HUES64 (cell line): Measurements from ENCODE around the gene CD109.

Source experiments
- H3K27ac ChIP-seq: 2 replicates; pipeline ENCODE4 v1.7.0; 2013; ENCODE audit warnings: low read depth, low read length, inconsistent platforms
- H3K27me3 ChIP-seq: 2 replicates; pipeline ENCODE4 v1.6.1; 2013; ENCODE audit warnings: mild to moderate bottlenecking, low read length; ENCODE audit not compliant: insufficient read depth
- H3K36me3 ChIP-seq: 2 replicates; pipeline ENCODE4 v1.6.1; 2013; ENCODE audit warnings: mild to moderate bottlenecking, low read length; ENCODE audit not compliant: insufficient read depth
- H3K4me1 ChIP-seq: 2 replicates; pipeline ENCODE4 v1.6.1; 2013; ENCODE audit warnings: mild to moderate bottlenecking, low read length, moderate library complexity; ENCODE audit not compliant: insufficient read depth
- H3K4me3 ChIP-seq: 2 replicates; pipeline ENCODE4 v1.5.1; 2013; ENCODE audit warnings: mild to moderate bottlenecking, low read length, moderate library complexity
- H3K9ac ChIP-seq: 2 replicates; pipeline ENCODE4 v1.6.1; 2013; ENCODE audit warnings: mild to moderate bottlenecking, low read depth, low read length
- H3K9me3 ChIP-seq: 2 replicates; pipeline ENCODE4 v1.6.1; 2013; ENCODE audit warnings: low read depth, low read length; ENCODE audit not compliant: insufficient read depth
- WGBS: fragments of 150-250, 120-280 bp; methylation state at CpG from one replicate; pipeline ENCODE4 v1.1.7; 2013; ENCODE audit warnings: missing lambda C conversion rate; 5-methylcytosine and 5-hydroxymethylcytosine counted together

The CD109 gene

DNA sequence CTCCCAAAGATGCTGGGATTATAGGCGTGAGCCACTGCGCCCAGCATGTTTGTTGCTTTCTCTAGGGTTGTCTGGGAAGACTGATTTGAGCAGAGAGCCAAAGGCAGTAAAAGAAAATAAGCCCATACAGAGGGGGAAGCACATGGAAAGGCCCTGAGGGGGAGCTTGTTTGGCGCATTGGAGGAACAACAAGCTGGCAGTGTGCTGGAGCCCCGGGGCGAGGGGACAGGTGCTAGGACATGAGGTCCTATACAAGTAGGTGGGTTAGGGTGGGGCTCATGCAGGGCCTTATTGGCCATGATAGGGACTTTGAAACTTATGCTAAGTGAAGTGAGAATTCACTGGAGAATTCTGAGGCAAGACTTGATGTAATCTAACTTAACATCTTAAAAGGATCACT is 35.3 kb downstream of the CD109 start:
- Histone ChIP-seq H3K27ac (no peak overlapping the region), H3K36me3 (no peaks in the 10 kb centered on the region), H3K9me3 (no peaks in the 10 kb centered on the region), H3K4me1 (no peaks in the 10 kb centered on the region), H3K27me3 (no peaks in the 10 kb centered on the region), H3K4me3 (no peak overlapping the region), H3K9ac (no peak overlapping the region)
- 93% methylated on average over 5 of the region's 5 CpGs for WGBS

DNA sequence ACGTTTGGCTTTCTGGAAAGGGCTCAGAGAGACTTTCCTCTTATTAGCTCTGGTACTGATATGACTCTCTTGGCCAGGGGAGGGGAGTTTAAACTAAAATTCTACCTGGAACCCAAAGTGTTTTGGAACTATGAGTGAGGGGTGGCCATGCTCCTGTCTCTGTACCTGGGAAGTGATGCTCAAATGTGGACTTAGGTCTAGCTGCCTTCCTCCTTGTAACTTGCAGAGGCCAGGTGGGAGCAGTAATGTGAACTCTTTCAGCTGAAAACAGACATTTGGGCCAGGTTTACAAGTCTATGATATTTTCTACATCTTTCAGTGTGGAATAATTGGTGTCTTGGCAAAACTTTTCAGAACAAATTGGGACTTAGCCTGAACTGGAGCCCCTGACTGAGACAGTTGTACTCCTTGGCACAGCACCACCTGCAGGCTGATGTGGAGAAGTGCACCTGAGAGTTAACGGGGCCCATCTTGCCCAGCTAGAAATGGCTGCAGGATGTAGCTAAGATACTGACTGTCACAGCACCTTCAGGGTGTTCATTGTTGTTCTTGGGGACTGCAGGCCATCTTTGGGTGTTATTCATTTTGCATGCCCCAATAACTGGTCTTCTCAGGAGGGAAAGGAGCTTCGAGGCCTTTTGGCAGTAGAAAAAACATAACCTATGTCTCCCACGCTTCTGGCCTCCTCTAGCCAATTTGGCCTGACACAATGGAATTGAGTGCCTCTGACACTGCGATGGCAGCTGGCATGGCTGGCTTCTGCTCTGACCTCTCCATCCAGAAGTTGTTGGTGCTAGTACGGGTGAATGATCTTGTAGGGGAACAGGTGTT is 37.1 kb downstream of the CD109 start:
- Histone ChIP-seq H3K9ac (no peak overlapping the region), H3K4me3 (no peak overlapping the region), H3K4me1 (no peaks in the 10 kb centered on the region), H3K27ac (no peak overlapping the region), H3K36me3 (no peaks in the 10 kb centered on the region), H3K27me3 (no peaks in the 10 kb centered on the region), H3K9me3 (no peaks in the 10 kb centered on the region)
- 74% methylated on average over 6 of the region's 6 CpGs for WGBS

DNA sequence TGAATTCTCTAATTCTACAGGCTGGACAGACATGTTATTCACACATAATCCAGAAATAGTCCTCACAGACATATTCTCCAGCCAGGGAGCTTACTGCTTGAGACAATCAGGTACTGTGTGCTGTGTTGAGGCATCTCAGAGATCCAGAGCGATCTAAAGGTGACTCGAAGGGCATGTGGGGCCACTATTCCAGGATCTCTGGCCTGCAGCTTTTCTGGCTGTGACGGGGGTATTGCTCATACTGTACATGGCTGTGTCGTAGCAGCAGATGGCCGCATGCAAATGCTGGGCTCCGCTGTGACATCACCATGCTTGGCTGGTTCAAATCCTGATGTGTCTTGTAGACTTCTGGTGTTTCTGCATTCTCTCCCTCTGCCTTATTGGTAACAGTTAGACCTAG is 37.8 kb downstream of the CD109 start:
- Histone ChIP-seq H3K27me3 (no peaks in the 10 kb centered on the region), H3K4me3 (no peak overlapping the region), H3K36me3 (no peaks in the 10 kb centered on the region), H3K27ac (no peak overlapping the region), H3K9ac (no peak overlapping the region), H3K4me1 (no peaks in the 10 kb centered on the region), H3K9me3 (no peaks in the 10 kb centered on the region)
- 87% methylated on average over 6 of the region's 6 CpGs for WGBS

DNA sequence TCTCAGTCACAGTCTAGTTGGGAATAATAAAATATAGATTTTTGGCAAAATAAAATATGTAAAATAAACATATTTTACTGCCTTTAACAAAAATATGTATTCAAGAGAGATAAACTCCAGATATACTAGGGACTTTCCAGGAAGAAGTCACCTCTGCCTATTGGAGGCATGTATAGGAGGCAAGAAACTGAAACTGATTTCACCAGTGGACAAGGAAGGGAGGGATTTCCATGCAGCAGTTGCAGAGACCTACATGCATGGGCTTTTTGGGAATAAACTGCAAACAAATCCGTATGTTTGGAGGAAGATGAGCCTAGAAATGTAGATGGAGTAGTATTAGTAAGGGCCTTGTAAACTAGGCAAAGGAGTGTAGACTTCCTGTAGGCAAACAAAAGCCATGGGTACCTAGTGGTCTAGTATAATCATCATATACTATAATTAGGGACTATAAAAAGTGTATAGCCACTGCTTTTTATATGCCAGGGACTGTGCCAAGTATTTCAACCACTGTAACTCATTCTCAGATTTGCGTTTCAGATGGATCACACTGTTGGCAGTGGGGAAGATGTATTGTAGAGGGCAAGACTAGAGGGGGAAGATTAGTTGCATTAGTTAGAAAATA is 38.9 kb downstream of the CD109 start:
- Histone ChIP-seq H3K4me1 (no peaks in the 10 kb centered on the region), H3K27me3 (no peaks in the 10 kb centered on the region), H3K27ac (no peak overlapping the region), H3K36me3 (no peaks in the 10 kb centered on the region), H3K9me3 (no peaks in the 10 kb centered on the region), H3K4me3 (no peak overlapping the region), H3K9ac (no peak overlapping the region)
- WGBS: 92% methylated on average over 2 of the region's 2 CpGs

DNA sequence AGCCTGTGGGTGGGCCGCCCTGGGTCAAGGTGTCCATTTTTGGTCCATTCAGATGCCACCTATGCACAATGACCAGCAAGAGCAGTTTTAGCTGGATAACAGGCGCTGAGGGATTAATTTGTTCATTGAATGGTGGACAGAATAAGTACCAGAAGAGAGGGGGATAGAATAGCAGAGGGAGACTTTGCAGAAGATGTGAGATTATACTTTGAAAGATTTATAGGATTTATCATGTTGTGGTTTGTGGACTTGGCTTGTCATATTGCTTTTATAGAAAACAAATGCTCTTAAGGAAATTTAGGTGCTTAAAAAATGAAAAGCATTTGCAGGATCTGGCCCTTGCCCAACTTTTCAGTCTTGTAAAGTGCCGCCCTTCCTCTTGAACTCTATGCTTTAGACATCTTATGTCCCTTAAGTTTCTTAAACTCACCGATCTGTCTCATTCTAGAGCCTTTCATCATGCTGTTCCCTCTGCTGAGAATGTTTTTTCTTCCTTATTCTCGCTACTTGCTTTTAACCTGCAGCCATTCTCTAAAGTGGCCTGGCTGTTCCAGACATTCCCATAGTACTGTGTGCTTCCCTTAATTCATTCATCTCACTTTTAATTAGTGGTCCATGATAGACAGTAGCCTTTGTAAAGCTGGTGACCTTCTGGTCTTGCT is 42.5 kb downstream of the CD109 start:
- WGBS: 91% methylated on average over 5 of the region's 5 CpGs
- no peaks in the 10 kb centered on the region for H3K4me1 ChIP-seq
- H3K4me3 ChIP-seq: no peak overlapping the region
- H3K36me3 ChIP-seq: no peaks in the 10 kb centered on the region
- no peaks in the 10 kb centered on the region for H3K9me3 ChIP-seq
- H3K9ac ChIP-seq: no peak overlapping the region
- H3K27ac ChIP-seq: no peak overlapping the region
- H3K27me3 ChIP-seq: no peaks in the 10 kb centered on the region

DNA sequence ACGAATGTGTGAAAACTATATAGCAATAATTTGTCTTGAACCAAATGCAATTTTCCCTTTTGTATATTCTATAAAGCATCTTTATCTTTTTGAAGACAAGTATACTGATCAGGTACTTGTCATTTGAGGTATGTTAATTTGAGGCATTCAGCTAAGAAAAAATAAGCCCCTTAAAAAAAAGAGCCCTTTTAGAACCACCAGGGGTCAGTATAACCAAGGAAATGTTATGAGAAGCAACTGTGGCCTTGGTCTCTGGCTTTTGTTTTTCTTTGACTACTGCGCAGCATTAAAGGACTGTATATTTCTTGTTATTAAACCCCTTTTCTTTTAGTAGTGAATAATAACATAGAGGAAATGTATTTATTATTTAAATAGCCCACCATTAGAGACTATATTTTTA is 43.1 kb downstream of the CD109 start:
- Histone ChIP-seq H3K9me3 (no peaks in the 10 kb centered on the region), H3K27ac (no peak overlapping the region), H3K4me3 (no peak overlapping the region), H3K9ac (no peak overlapping the region), H3K36me3 (no peaks in the 10 kb centered on the region), H3K4me1 (no peaks in the 10 kb centered on the region), H3K27me3 (no peaks in the 10 kb centered on the region)
- WGBS: no CpG with 5 or more reads among the region's 2 CpGs

DNA sequence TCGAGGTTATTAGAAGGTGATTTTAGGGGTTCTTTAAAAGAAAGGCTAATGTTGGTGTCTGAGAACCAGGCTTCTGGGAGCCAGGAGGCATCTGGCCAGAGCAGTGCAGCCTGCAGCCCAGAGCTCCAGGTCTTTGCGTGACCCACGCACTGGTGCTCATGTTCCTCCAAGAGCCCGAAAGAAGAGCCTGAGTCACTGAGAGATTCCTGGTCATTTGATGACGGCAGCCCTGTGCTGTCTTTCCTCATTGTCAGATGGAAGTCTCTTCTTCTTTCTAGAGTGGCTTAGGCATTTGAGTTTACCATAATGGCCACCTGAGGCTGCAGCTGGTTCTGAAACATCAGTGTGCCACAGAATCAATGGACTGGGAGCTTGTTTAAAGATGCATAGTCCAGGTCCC is 46.4 kb downstream of the CD109 start:
- no peak overlapping the region for H3K9ac ChIP-seq
- no peaks in the 10 kb centered on the region for H3K9me3 ChIP-seq

DNA sequence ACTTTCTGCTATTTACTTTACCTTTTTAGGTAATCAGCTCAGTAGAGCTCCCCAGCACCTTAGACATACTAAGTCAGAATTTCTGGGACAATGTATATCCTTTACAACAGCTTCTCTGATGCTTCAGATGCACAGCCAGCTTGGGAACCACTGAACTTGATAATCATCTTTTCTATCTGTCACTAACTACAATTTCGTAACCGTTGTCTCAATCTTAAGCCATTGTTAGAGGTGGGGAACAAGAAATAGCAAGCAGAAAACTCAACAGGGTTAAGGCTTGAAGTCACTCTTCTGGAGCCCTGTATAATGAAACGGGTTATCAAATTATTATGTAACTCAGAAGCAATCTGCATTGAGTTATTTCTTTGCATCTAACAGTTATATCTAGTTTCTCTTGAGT is 47.1 kb downstream of the CD109 start:
- no peaks in the 10 kb centered on the region for H3K9me3 ChIP-seq
- no peaks in the 10 kb centered on the region for H3K36me3 ChIP-seq
- WGBS: 96% methylated on average over 3 of the region's 3 CpGs

More for the DNA sequence above, 46.4 kb downstream of the CD109 start:
- H3K27ac ChIP-seq: no peak overlapping the region
- WGBS: 92% methylated on average over 5 of the region's 5 CpGs
- no peaks in the 10 kb centered on the region for H3K4me1 ChIP-seq
- H3K36me3 ChIP-seq: no peaks in the 10 kb centered on the region
- H3K27me3 ChIP-seq: no peaks in the 10 kb centered on the region
- no peak overlapping the region for H3K4me3 ChIP-seq

DNA sequence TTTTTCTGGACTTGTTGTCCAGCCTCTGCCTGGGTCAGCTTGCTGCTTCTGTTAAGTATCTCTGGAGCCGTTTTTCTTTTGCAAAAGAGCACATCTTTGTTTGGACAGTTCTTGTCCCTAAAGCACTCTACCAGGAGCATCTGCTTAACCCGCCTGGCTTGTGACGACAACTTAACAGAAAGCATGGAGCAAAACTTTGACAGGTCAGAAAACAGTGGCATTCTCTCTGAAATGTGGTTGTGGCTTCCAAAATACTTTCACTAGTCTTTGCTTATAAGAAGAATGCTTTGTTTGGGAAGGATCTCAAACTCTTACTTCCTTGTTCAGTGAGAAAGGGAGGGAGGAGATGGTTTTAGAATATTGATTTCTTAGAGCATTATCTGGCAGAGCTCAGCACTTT is 47.6 kb downstream of the CD109 start:
- no peaks in the 10 kb centered on the region for H3K4me1 ChIP-seq
- no peaks in the 10 kb centered on the region for H3K27me3 ChIP-seq
- 92% methylated on average over 3 of the region's 3 CpGs for WGBS
- H3K9me3 ChIP-seq: no peaks in the 10 kb centered on the region
- no peak overlapping the region for H3K27ac ChIP-seq
- no peak overlapping the region for H3K9ac ChIP-seq
- no peak overlapping the region for H3K4me3 ChIP-seq
- H3K36me3 ChIP-seq: no peaks in the 10 kb centered on the region

More for the DNA sequence above, 47.1 kb downstream of the CD109 start:
- Histone ChIP-seq H3K27ac (no peak overlapping the region), H3K4me1 (no peaks in the 10 kb centered on the region), H3K4me3 (no peak overlapping the region), H3K27me3 (no peaks in the 10 kb centered on the region), H3K9ac (no peak overlapping the region)

DNA sequence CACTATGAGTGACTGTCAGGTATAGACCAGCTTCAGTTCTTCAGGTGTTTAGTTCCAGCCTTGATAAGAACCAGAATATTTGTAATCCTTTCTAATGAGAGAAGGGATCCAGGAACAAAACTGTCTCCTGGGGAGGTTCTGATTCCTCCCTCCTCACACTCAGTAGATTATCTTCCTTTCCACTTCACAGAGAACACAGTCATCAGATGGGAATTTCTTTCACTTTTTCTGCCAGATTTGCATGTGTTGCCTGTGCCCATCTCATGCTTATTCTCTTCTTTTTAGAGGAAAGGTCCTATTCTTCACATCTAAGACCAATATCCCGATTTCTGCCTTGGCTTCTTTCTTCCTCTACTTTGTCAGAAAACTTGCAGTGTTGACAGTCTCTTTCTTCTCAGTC is 50.8 kb downstream of the CD109 start:
- Histone ChIP-seq H3K9me3 (no peaks in the 10 kb centered on the region), H3K36me3 (no peaks in the 10 kb centered on the region), H3K9ac (no peak overlapping the region), H3K27ac (no peak overlapping the region), H3K4me3 (no peak overlapping the region), H3K27me3 (no peaks in the 10 kb centered on the region), H3K4me1 (no peaks in the 10 kb centered on the region)
- WGBS: 79% methylated on average over 1 of the region's 1 CpG

DNA sequence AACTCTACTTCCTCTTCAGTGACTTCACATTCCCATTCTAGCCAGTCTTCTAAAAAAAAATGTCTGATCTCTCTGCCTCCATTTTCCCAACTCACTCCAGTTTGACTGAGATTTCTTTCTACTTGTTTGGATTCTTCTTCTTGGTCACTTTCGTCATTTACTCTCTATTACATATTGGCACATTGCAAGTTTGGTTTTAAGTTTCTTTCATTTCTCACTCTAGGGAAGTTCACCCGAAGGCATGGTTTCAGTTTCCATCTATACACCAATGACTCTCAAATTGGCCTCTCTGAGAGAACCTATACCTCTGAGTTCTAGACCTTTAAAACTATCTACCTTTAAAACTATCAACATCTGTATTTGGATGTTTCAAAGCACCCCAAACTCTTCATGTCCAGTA is 51.3 kb downstream of the CD109 start:
- no peak overlapping the region for H3K9ac ChIP-seq
- no peaks in the 10 kb centered on the region for H3K27me3 ChIP-seq
- H3K36me3 ChIP-seq: no peaks in the 10 kb centered on the region
- no peaks in the 10 kb centered on the region for H3K9me3 ChIP-seq
- WGBS: 93% methylated on average over 2 of the region's 2 CpGs
- H3K27ac ChIP-seq: no peak overlapping the region
- no peaks in the 10 kb centered on the region for H3K4me1 ChIP-seq
- H3K4me3 ChIP-seq: no peak overlapping the region
